Measurements from ENCODE around the gene SDF4. TPM values are rescaled to one million over a fixed set of nuclear protein-coding genes. Genes with fewer than 3 reads are reported as not detected.
"Not testable (repeated sequence)": the region's sequence is repeated elsewhere in the genome, so short reads cannot be mapped to it uniquely, and the experiment has no call there.

SDF4 gene
- polyA plus RNA-seq, 4 donors = 115 to 137 (median 133) TPM

- no peak for DNase-seq (ENCODE audit: low read depth in 4 of 4, low spot score in 3 of 4)
These were observed 28.3 kb upstream of the SDF4 start for GRCh38 chr1:1259951-1260600.

DNA sequence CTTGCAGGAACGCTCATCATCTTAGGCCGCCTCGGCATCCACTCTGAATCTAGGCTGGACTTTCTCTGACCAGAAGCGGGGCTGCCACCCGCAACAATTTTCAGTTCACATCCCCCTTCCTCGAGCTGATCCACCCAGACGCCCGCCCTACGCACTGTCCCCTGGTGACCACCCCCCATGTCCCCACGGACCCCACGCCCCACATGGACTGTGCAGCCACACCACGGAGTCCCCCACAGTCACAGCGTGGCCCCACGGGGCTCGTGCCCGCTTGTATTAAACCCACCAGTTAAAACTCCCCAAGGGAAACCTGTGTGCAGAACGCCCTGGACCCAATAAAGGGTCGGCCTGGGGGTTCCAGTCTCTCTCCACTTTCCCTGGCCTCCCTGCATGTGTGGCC, 27.7 kb upstream of the SDF4 start:
- DNase-seq (ENCODE audit: low read depth in 4 of 4, low spot score in 3 of 4) = no peak

DNA sequence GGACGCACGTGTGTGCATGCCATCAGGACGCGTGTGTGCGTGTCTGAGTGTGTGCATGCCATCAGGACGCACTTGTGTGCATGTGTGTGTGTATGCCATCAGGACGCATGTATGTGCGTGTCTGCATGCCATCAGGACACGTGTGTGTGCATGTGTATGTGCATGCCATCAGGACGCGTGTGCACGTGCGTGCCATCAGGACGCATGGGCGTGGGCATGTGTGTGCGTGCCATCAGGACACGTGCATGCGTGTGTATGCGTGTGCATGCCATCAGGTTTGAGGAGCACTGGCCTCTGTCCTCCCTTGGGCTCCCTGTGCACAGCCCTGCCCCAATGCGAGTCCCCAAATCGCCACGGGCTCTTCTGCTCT, 27.3 kb upstream of the SDF4 start:
- no peak for DNase-seq (ENCODE audit: low read depth in 4 of 4, low spot score in 3 of 4)

DNA sequence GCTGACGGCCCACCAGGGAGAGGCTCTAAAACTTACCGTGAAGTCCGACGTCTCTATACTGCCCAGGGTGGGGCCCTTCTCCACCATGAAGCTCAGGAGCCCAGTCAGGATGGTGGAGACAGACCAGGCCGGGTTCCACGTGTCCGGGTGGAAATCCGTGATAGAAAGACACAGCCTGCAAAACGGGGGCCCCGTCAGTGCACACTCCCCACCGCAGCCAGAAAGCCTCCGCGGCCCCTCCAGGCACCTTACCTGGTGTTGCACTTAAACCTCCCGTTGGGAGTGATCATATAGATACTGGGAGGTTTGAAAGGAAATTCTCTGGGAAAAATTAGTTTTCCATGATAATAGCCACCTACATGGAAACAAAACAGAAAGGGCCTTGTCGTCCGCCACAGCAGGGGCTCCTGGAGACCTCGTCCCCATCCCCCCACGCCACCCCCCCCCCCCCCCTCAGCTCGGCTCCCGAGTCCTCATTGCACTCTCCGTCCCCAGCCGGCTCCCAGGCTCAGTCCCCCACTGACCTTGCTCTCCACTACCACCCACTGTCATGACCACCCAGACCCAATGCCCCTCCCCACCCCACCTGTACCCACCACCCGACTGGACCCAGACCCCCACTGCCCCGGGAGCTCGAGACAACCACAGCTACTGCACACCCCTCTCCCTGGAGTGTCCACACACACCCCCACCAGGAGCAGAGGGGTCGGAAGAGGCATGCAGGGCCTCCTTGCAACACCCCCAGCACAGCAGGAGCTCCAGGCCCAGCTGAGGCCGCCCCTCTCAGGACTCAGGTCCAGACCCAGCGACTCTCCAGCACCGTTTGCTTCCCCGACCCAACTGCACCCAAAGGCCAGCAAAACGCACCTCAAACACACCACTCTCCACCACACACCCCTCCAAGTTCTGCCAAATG, 25.4 kb upstream of the SDF4 start:
- no peak for DNase-seq (ENCODE audit: low read depth in 4 of 4, low spot score in 3 of 4)

- DNase-seq (ENCODE audit: low read depth in 4 of 4, low spot score in 3 of 4) = no peak
These were observed 23.8 kb upstream of the SDF4 start for GRCh38 chr1:1255611-1256010.

DNA sequence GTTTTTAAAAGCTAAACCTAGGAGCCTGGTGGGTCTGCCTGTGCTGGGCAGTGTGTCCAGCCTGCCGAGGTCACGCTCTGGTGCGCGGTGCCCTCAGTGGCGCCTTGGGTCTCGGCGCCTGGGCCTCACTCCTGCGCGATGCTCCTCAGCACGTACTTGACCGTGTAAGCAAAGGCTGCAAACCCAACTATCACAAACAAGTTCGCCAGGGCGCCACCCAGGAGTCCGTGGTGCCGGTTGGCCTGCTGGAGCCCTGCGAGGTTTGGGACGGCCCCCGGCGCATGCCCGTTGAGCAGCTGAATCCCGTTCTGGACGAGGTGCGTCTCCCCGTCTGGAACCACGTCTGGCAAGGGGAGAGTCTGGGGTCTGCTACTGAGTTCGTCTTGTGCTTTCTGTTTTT, 23.3 kb upstream of the SDF4 start:
- DNase-seq (ENCODE audit: low read depth in 4 of 4, low spot score in 3 of 4) = no peak

DNA sequence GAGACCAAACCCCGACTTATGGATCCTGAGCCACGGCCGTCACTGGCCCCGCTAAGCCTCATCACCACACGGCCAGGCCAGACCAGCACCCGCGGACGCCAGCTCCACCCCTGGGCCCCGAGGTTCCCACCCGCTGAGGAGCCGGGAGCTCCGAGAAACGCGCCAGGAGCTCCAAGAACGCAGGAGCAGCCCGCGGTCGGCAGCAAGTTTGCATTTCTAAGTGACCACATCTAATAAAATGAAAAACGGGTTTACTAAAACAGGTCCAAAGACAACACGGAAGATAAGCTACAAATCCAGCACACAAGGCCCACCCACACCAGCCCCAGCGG, 22.8 kb upstream of the SDF4 start:
- no peak for DNase-seq (ENCODE audit: low read depth in 4 of 4, low spot score in 3 of 4)

- DNase-seq (ENCODE audit: low read depth in 4 of 4, low spot score in 3 of 4) = no peak
These were observed 22.3 kb upstream of the SDF4 start for GRCh38 chr1:1253972-1254666.

GRCh38 chr1:1253314-1253713, 21.5 kb upstream of the SDF4 start:
- no peak for DNase-seq (ENCODE audit: low read depth in 4 of 4, low spot score in 3 of 4)

DNA sequence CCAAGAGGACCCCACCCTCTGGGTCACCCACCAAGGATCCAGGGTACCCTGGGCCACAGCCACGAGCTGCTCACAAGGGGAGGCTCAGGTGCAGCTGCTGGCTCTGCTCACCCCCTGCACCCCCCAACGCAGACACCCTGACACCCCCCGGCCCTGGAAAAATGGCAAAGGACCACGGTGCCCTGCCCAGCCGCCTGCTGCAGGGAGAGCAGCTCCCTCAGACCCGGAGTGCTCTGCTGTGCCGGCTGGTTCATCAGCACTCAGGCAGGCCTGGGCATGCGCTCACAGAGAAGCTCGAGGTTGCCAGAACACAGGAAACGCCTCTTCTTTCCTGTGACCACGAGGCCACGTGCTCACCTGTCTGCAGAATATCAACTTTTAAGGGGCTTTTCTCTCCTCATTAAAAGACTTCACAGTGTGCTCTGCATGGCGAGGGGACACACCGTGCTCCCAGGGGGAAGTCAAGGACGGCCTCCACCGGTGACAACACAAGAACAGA, 19.0 kb upstream of the SDF4 start:
- no peak for DNase-seq (ENCODE audit: low read depth in 4 of 4, low spot score in 3 of 4)

DNA sequence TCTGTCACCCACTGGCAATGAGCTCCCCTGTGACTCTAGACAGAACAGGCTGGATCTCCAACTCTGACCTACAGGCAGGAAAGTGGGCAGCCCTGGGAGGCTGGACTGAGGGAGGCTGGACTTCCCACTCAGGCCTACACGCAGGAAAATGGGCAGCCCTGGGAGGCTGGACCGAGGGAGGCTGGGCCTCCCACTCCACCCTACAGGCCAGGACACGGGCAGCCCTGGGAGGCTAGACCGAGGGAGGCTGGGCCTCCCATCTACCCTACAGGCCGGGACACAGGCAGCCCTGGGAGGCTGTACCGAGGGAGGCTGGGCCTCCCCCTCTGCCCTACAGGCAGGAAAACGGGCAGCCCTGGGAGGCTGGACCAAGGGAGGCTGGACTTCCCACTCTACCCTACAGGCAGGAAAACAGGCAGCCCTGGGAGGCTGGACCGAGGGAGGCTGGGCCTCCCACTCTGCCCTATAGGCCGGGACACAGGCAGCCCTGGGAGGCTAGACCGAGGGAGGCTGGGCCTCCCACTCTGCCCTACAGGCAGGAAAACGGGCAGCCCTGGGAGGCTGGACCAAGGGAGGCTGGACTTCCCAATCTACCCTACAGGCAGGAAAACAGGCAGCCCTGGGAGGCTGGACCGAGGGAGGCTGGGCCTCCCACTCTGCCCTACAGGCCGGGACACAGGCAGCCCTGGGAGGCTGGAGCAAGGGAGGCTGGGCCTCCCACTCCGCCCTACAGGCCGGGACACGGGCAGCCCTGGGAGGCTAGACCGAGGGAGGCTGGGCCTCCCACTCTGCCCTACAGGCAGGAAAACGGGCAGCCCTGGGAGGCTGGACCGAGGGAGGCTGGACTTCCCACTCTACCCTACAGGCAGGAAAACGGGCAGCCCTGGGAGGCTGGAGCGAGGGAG, 16.5 kb upstream of the SDF4 start:
- not testable (repeated sequence) for DNase-seq (ENCODE audit: low read depth in 4 of 4, low spot score in 3 of 4)

DNA sequence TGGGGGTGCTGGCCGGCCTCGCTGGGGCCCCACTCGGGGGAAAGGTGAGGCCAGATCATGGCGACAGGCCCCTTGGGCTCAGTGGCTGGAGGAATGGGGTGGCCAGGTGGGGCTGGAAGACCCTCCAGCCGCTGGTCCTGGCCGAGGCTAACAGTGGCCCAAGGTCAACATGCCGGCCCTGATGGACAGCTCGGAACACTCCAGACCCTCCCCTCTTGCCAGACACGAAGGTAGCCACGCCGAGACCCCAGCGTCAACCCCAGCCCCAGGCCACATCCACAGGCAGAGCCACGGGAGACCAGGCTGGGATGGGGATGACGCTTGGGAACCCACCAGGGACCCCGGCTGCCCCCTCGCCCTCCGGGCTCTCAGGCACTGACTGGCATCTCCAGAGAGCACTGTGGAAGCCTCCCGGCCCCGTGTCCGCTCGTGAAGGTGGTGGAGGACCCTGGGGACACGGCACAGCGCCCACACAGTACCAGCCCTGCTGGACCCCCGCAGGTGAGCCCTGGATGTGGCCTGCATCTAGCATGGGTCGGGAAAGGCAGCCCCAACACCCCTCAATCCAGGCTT, 15.6 kb upstream of the SDF4 start:
- DNase-seq (ENCODE audit: low read depth in 4 of 4, low spot score in 3 of 4) = no peak

GRCh38 chr1:1246577-1247340, 15.0 kb upstream of the SDF4 start, which contains the start of gene C1QTNF12:
Gene C1QTNF12, minus strand, starts transcription at chr1:1246722. Its CDS starts 32 bp downstream, at chr1:1246690.
- no peak for DNase-seq (ENCODE audit: low read depth in 4 of 4, low spot score in 3 of 4)

DNA sequence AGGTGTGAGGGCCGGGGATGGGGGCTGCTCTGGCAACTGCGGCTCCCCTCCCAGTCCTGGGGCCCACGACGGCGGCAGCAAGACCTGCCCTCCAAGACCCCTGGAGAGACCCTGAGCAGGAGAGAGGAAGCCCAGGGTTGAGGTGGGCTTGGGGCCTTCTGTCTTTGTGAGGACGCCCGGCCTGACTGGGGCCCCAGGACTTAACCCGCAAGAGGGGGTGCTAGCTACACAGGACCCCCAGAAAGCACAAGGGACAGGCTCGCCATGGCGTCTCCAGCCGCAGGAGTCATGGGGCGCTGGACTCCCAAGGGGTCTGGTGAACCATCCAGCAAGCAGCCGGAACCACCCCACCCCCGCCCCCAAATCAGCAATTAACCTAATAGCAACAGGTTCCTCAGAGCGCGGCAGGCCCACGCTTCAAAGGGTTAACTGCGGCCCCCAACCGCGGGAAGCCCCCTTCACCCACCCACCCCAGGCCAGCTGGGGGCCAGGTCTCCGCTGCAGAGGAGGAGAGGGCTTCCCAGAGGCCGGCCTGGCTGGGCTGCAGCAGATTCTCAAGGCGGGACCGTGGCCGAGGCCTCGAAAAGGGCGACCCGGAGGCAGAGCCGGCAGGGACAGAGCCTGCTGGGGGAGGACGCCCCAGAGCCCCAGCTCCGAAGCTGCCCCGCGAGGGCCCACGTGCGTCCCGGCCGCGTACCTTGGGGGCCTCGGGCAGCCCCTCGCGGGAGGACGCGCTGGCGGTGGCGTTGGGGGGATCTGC, 14.2 kb upstream of the SDF4 start:
- no peak for DNase-seq (ENCODE audit: low read depth in 4 of 4, low spot score in 3 of 4)

GRCh38 chr1:1245178-1245816, 13.5 kb upstream of the SDF4 start:
- no peak for DNase-seq (ENCODE audit: low read depth in 4 of 4, low spot score in 3 of 4)

- DNase-seq (ENCODE audit: low read depth in 4 of 4, low spot score in 3 of 4) = no peak
These were observed 12.5 kb upstream of the SDF4 start for GRCh38 chr1:1244192-1244811.

DNA sequence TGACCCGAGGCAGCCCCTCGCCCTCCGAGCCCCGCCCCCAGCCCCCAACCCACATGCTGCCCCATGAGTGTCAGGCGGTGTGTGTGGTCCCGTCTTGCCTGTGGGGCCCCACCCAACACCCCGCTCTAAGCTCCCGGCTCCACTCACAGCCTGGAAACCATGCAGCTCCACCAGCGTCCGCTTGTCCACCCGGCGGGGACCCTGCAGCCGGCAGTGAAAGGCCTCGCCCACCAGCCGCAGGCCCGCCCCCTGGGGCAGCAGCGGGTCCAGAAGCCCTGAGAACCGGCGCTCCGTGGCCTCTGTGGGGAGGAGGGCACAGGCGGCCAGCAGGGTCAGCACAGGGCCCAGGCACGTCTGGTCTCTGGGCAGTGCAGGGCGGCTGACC, 12.0 kb upstream of the SDF4 start:
- no peak for DNase-seq (ENCODE audit: low read depth in 4 of 4, low spot score in 3 of 4)

GRCh38 chr1:1243266-1243660, 11.5 kb upstream of the SDF4 start:
- DNase-seq (ENCODE audit: low read depth in 4 of 4, low spot score in 3 of 4) = no peak

Data from right renal pelvis (tissue), 4 donors.